ENCODE results near the gene AK1.

AK1 gene

DNA sequence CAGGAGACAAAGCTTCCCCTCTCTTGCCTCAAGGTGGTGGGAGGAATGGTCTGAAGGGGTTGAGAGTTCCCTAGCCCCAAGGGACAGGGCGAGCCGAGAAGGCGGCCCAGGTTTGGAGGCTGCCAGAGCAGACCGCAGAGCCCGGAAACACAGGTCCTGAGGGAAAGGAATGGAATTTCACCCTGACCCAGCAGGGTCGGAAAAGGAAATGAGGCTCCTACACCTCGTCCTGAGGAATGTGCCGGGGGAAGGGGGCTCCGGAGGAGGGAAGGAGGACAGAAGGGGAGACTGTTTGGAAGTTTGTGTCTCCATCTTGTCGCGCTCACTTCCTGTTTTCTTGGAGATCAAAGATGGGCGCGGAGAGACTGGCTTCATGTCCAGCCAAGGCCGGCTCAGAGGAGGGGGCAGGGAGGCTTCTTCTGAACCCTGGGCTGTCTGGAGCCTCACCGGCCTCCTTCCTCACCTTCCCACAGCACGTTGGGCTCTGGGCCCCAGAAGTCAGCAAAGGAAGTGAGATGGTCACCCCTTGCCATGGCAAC is 32.6 kb downstream of the AK1 start:
- peaks cover 8% of the 10 kb centered on the region for H3K9me3 ChIP-seq (ENCODE audit: low read length)
- H3F3A ChIP-seq (ENCODE audit: insufficient read depth, low read length), result no peaks in the 10 kb centered on the region
- no peaks in the 10 kb centered on the region for H3K4me1 ChIP-seq (ENCODE audit: insufficient read depth, low read length, severe bottlenecking)
- H2AFZ ChIP-seq (ENCODE audit: low read length), result no peak overlapping the region
- no peaks in the 10 kb centered on the region for H3K9me2 ChIP-seq (ENCODE audit: low read depth, low read length)
- H3K27ac ChIP-seq (ENCODE audit: low read depth, low read length, poor library complexity, severe bottlenecking), result no peak overlapping the region
- H4K20me1 ChIP-seq (ENCODE audit: insufficient read depth, low read length), result no peaks in the 10 kb centered on the region
- H3K36me3 ChIP-seq (ENCODE audit: insufficient read depth, low read length), result peaks cover 8% of the 10 kb centered on the region; the same call in 1 of the 2 replicates
- H3K27me3 ChIP-seq (ENCODE audit: insufficient read depth, low read length), result peaks cover 21% of the 10 kb centered on the region; the same call in 1 of the 2 replicates
- no peaks in the 10 kb centered on the region for H3K79me2 ChIP-seq (ENCODE audit: insufficient read depth, low read length)
- no peak overlapping the region for H3K4me2 ChIP-seq (ENCODE audit: low read length)
- H3K4me3 ChIP-seq (ENCODE audit: low read depth, low read length, poor library complexity, severe bottlenecking), result no peak overlapping the region
- TF ChIP-seq, protein P1, sequence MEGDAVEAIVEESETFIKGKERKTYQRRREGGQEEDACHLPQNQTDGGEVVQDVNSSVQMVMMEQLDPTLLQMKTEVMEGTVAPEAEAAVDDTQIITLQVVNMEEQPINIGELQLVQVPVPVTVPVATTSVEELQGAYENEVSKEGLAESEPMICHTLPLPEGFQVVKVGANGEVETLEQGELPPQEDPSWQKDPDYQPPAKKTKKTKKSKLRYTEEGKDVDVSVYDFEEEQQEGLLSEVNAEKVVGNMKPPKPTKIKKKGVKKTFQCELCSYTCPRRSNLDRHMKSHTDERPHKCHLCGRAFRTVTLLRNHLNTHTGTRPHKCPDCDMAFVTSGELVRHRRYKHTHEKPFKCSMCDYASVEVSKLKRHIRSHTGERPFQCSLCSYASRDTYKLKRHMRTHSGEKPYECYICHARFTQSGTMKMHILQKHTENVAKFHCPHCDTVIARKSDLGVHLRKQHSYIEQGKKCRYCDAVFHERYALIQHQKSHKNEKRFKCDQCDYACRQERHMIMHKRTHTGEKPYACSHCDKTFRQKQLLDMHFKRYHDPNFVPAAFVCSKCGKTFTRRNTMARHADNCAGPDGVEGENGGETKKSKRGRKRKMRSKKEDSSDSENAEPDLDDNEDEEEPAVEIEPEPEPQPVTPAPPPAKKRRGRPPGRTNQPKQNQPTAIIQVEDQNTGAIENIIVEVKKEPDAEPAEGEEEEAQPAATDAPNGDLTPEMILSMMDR (IDR thresholded peaks at IDR 0.05; ENCODE audit: low read length), result no peak
- TF ChIP-seq EZH2 (IDR thresholded peaks at IDR 0.05; ENCODE audit: borderline replicate concordance, low read length), result no peak
- H3K9ac ChIP-seq (ENCODE audit: low read length), result no peak overlapping the region

DNA sequence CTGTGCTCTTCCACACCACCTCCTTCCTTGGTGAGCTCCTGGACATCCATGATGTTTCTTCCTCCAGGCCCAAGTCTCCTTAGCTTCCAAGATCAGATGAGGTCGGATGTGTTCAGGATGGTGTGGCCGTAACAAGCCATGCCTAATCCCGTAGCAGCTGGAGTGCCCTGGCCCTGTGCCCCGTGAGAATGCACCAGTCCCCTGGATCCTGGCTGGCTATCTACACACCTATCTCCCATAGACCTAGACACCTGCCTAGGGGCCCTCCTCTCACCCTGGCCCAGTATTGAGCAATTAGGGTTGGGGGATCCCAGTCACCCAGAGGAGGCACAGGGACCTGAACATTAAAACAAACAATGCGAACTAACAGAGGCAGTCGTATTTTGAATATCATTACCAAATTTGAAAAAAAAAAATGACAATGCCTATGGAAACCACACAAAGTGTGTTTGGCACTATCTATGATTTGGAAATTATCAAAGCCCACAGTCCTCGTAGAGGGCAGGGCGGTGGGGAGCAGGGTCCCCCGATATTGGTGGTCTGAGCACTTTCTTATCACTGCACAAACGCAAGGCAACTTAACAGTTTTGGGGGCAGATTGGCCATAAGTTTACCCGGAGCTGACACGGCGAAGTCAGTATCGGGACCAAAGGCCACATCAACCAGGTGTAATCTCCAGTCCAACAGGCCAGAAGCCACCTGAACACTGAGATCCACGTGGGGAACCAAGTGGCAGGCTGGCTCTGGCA is 36.2 kb downstream of the AK1 start:
- H3K27me3 ChIP-seq (ENCODE audit: insufficient read depth, low read length), result 0 out of 2 replicates have a peak, but pooled peaks cover 9% of the 10 kb centered on the region
- H4K20me1 ChIP-seq (ENCODE audit: insufficient read depth, low read length), result no peaks in the 10 kb centered on the region
- no peak overlapping the region for H3K4me2 ChIP-seq (ENCODE audit: low read length)
- H3F3A ChIP-seq (ENCODE audit: insufficient read depth, low read length), result no peaks in the 10 kb centered on the region
- no peaks in the 10 kb centered on the region for H3K9me2 ChIP-seq (ENCODE audit: low read depth, low read length)
- no peak overlapping the region for H2AFZ ChIP-seq (ENCODE audit: low read length)
- no peak overlapping the region for H3K4me3 ChIP-seq (ENCODE audit: low read depth, low read length, poor library complexity, severe bottlenecking)
- no peaks in the 10 kb centered on the region for H3K36me3 ChIP-seq (ENCODE audit: insufficient read depth, low read length)
- no peaks in the 10 kb centered on the region for H3K79me2 ChIP-seq (ENCODE audit: insufficient read depth, low read length)
- H3K9me3 ChIP-seq (ENCODE audit: low read length), result no peaks in the 10 kb centered on the region
- TF ChIP-seq EZH2 (IDR thresholded peaks at IDR 0.05; ENCODE audit: borderline replicate concordance, low read length), result no peak
- peaks cover 13% of the 10 kb centered on the region for H3K4me1 ChIP-seq (ENCODE audit: insufficient read depth, low read length, severe bottlenecking)
- H3K9ac ChIP-seq (ENCODE audit: low read length), result no peak overlapping the region
- H3K27ac ChIP-seq (ENCODE audit: low read depth, low read length, poor library complexity, severe bottlenecking), result no peak overlapping the region

DNA sequence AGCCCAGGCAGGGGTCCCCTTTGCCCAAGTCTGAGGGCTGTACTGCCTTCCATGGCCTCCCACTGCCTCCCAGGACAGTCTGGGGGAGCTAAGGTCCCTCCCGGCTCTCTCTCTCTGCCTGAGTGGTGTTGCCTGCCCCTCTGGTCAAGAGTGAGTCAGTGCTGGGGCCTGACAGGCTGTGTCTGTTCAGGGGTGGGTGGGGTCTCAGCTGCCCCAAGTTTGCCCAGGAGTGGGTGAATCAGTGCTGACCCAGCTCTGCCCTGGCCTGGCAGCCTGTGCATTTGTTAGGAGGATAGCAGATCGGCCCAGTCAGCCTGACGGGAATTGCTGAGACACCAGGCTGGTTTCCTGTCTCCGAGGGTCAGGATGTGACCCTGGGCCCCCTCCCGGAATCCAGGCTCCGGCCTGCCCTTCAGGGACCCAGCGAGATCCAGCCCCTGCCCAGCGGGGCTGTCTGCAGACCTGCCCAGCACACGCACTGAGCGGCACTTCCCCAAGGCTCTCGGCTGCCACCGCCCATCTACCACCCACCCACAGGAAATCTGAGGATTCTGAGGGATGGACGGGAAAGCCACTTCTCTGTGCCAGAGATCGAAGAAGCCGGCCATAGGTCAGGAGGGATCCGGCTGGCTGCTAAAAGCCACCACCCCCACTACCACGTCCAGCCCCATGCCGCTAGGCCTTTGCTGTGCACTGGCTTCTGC is 38.9 kb downstream of the AK1 start:
- TF ChIP-seq EZH2 (IDR thresholded peaks at IDR 0.05; ENCODE audit: borderline replicate concordance, low read length), result no peak
- TF ChIP-seq, protein P1 (IDR thresholded peaks at IDR 0.05; ENCODE audit: low read length), result no peak
- no peaks in the 10 kb centered on the region for H3K36me3 ChIP-seq (ENCODE audit: insufficient read depth, low read length)
- peaks cover 13% of the 10 kb centered on the region for H3K4me1 ChIP-seq (ENCODE audit: insufficient read depth, low read length, severe bottlenecking)
- no peaks in the 10 kb centered on the region for H4K20me1 ChIP-seq (ENCODE audit: insufficient read depth, low read length)
- no peak overlapping the region for H3K4me2 ChIP-seq (ENCODE audit: low read length)
- no peaks in the 10 kb centered on the region; the same call in 1 of the 2 replicates for H3F3A ChIP-seq (ENCODE audit: insufficient read depth, low read length)
- H3K79me2 ChIP-seq (ENCODE audit: insufficient read depth, low read length), result no peaks in the 10 kb centered on the region
- H3K27me3 ChIP-seq (ENCODE audit: insufficient read depth, low read length), result peaks cover 8% of the 10 kb centered on the region; the same call in 1 of the 2 replicates
- no peak overlapping the region for H3K4me3 ChIP-seq (ENCODE audit: low read depth, low read length, poor library complexity, severe bottlenecking)
- H3K9ac ChIP-seq (ENCODE audit: low read length), result no peak overlapping the region
- no peak overlapping the region for H3K27ac ChIP-seq (ENCODE audit: low read depth, low read length, poor library complexity, severe bottlenecking)
- no peaks in the 10 kb centered on the region for H3K9me2 ChIP-seq (ENCODE audit: low read depth, low read length)
- no peaks in the 10 kb centered on the region for H3K9me3 ChIP-seq (ENCODE audit: low read length)
- H2AFZ ChIP-seq (ENCODE audit: low read length), result no peak overlapping the region

Data from OCI-LY1 (cell line).